Neural progenitor cell (in vitro differentiated cells): Measurements from ENCODE around the gene URB1.

ENCODE experiments used
- CTCF ChIP-seq: fragments of 200-600 bp; sonication (generic); IDR thresholded peaks from 2 replicates; pipeline ENCODE4 v1.5.1; 2017; ENCODE audit warnings: antibody characterized with exemption, mild to moderate bottlenecking
- EZH2 ChIP-seq: fragments of 200-600 bp; sonication (generic); IDR thresholded peaks from 2 replicates; pipeline ENCODE4 v1.6.1; 2017; ENCODE audit warnings: antibody characterized with exemption, mild to moderate bottlenecking, moderate library complexity
- EZH2phosphoT487 ChIP-seq: fragments of 200-600 bp; sonication (generic); IDR thresholded peaks from 2 replicates; pipeline ENCODE4 v1.6.1; 2017; ENCODE audit warnings: antibody characterized with exemption

GRCh38 chr21:32301596-32301995, 91.2 kb downstream of the URB1 start:
- TF ChIP-seq CTCF (no peak), EZH2 (no peak), EZH2phosphoT487 (no peak)
